Activated CD8-positive, alpha-beta T cell treated with anti-CD3 and anti-CD28 coated beads for 36 hours (primary cell): ENCODE data around the gene KRI1. TPM values are rescaled to one million over a fixed set of nuclear protein-coding genes. Genes with fewer than 3 reads are reported as not detected.

ENCODE experiments used
- ATAC-seq: fragments of 200-7000 bp; cut with Tn5 transposase; one replicate; pipeline ENCODE4 v1.10.0; 2021; ENCODE audit warnings: mild to moderate bottlenecking, moderate library complexity
- CTCF ChIA-PET: fragments of 350-600 bp; sonication (Branson Sonifier 250); formaldehyde crosslinking; loops from one replicate; lab custom pipeline; 2021; ENCODE audit warnings: antibody characterized with exemption; lab: Charles Lee
- POLR2A ChIA-PET: fragments of 350-600 bp; sonication (Branson Sonifier 250); formaldehyde crosslinking; loops from one replicate; lab custom pipeline; 2021; ENCODE audit warnings: antibody characterized with exemption; lab: Charles Lee
- DNase-seq: peaks from one replicate; pipeline ENCODE4 v3.0.0-alpha.2; 2020
- H3K27ac Mint-ChIP-seq: one replicate; pipeline ENCODE4 v1.8.0; 2021; ENCODE audit warnings: mild to moderate bottlenecking, mixed read lengths
- H3K27me3 Mint-ChIP-seq: one replicate; pipeline ENCODE4 v1.8.0; 2021; ENCODE audit warnings: mixed read lengths
- H3K36me3 Mint-ChIP-seq: one replicate; pipeline ENCODE4 v1.8.0; 2021; ENCODE audit warnings: low read depth, mixed read lengths
- H3K4me1 Mint-ChIP-seq: one replicate; pipeline ENCODE4 v1.8.0; 2021; ENCODE audit warnings: low read depth, mixed read lengths
- H3K4me3 Mint-ChIP-seq: one replicate; pipeline ENCODE4 v1.8.0; 2021; ENCODE audit warnings: mild to moderate bottlenecking, moderate library complexity, mixed read lengths
- H3K9me3 Mint-ChIP-seq: one replicate; pipeline ENCODE4 v1.8.0; 2021; ENCODE audit warnings: mixed read lengths
- CTCF ChIP-seq: fragments of 200-600 bp; IDR thresholded peaks from one replicate; pipeline ENCODE4 v1.8.0; 2022; ENCODE audit warnings: antibody characterized with exemption, mild to moderate bottlenecking
- intact Hi-C: fragments of 100-400 bp; cut with micrococcal nuclease; formaldehyde crosslinking; loops from one replicate; pipeline ENCODE4 v1.10.0; 2022
- total RNA-seq, 2 experiments: library from RNA; stranded (reverse); gene quantifications; one replicate each; pipeline ENCODE4 v1.2.3, GENCODE V29; 2021

KRI1 gene
- total RNA-seq, 2 experiments from 2014 or later: 50.0 to 58.3 TPM

GRCh38 chr19:10518444-10519361 lies 47.1 kb downstream of the KRI1 start:
- H3K36me3 Mint-ChIP-seq: no peaks in the 10 kb centered on the region
- H3K27ac Mint-ChIP-seq: peak overlapping the region; percentile 29
- POLR2A ChIA-PET: interaction anchor here (1.8 kb wide), 1 partner anchor 34 kb away, joined by 6 read pairs; no protein-coding TSS in a partner anchor
- peak; percentile 22 for ATAC-seq
- H3K4me1 Mint-ChIP-seq: peaks cover 21% of the 10 kb centered on the region
- CTCF ChIA-PET: interaction anchor here (0.9 to 1.1 kb wide), 3 partner anchors 35 to 340 kb away, joined by 3 read pairs; no protein-coding TSS in a partner anchor
- H3K4me3 Mint-ChIP-seq: peak overlapping the region; percentile 48
- intact Hi-C loops: no loop called here
- DNase-seq: peak; percentile 37
- no peak for TF ChIP-seq CTCF
- H3K9me3 Mint-ChIP-seq: no peaks in the 10 kb centered on the region
- H3K27me3 Mint-ChIP-seq: peaks cover 46% of the 10 kb centered on the region

GRCh38 chr19:10517760-10518443 lies 47.9 kb downstream of the KRI1 start:
- POLR2A ChIA-PET: interaction anchor here (0.9 to 1.4 kb wide), 3 partner anchors 29 to 52 kb away, joined by 3 to 4 read pairs (median 4); no protein-coding TSS in a partner anchor
- peak; percentile 17 for ATAC-seq

GRCh38 chr19:10517361-10517759 lies 48.5 kb downstream of the KRI1 start, which contains the start of gene S1PR5:
TSS of gene S1PR5 (minus strand) at chr19:10517447. CDS start at chr19:10515011, 2,436 bp downstream.
- Mint-ChIP-seq H3K27me3 (peaks cover 54% of the 10 kb centered on the region), H3K27ac (peak within 1 kb of the TSS; percentile 10), H3K4me1 (peaks cover 24% of the 10 kb centered on the region), H3K36me3 (no peaks in the 10 kb centered on the region), H3K9me3 (no peaks in the 10 kb centered on the region), H3K4me3 (peak within 1 kb of the TSS; percentile 48)
- CTCF ChIA-PET: interaction anchor here (1.1 to 1.3 kb wide), 2 partner anchors 25 to 34 kb away, joined by 3 to 5 read pairs; no protein-coding TSS in a partner anchor
- POLR2A ChIA-PET: interaction anchor here (0.9 to 1.4 kb wide), 5 partner anchors 30 to 126 kb away, joined by 3 to 4 read pairs (median 3); no protein-coding TSS in a partner anchor
- ATAC-seq (peak; percentile 12), DNase-seq (no peak)
- intact Hi-C loops: no loop called here
- TF ChIP-seq CTCF: no peak

More at GRCh38 chr19:10517760-10518443, 47.9 kb downstream of the KRI1 start:
- CTCF ChIA-PET: interaction anchor here (1.1 kb wide), 1 partner anchor 182 kb away, joined by 3 read pairs; no protein-coding TSS in a partner anchor
- TF ChIP-seq CTCF: no peak
- Mint-ChIP-seq H3K9me3 (no peaks in the 10 kb centered on the region), H3K27me3 (peaks cover 53% of the 10 kb centered on the region), H3K4me1 (peaks cover 24% of the 10 kb centered on the region), H3K4me3 (peak overlapping the region; percentile 48), H3K27ac (peak overlapping the region; percentile 10), H3K36me3 (no peaks in the 10 kb centered on the region)
- no peak for DNase-seq
- intact Hi-C loops: no loop called here

- TF ChIP-seq CTCF: no peak
- ChIA-PET CTCF (interaction anchor here (0.8 to 1.3 kb wide), 4 partner anchors 11 to 35 kb away, joined by 3 to 5 read pairs (median 4); no protein-coding TSS in a partner anchor), POLR2A (interaction anchor here (0.8 to 1.4 kb wide), 6 partner anchors 8 to 127 kb away, joined by 3 to 4 read pairs (median 3); no protein-coding TSS in a partner anchor)
- DNase-seq (no peak), ATAC-seq (peak; percentile 21)
- Mint-ChIP-seq H3K36me3 (no peaks in the 10 kb centered on the region), H3K27me3 (peaks cover 54% of the 10 kb centered on the region), H3K4me3 (peak overlapping the region; percentile 45), H3K9me3 (no peaks in the 10 kb centered on the region), H3K27ac (peak overlapping the region; percentile 1), H3K4me1 (peaks cover 24% of the 10 kb centered on the region)
- intact Hi-C loops: no loop called here
These were observed 49.0 kb downstream of the KRI1 start for GRCh38 chr19:10516671-10517286.
